IPS-18a (cell line): Measurements from ENCODE around the gene LAP3.

ENCODE experiments used
- H3K27ac ChIP-seq: one replicate; pipeline ENCODE4 v1.5.1; 2013; ENCODE audit warnings: low read length
- H3K27me3 ChIP-seq: one replicate; pipeline ENCODE4 v1.6.1; 2013; ENCODE audit warnings: mild to moderate bottlenecking, low read length; ENCODE audit not compliant: control insufficient read depth, insufficient read depth
- H3K36me3 ChIP-seq: one replicate; pipeline ENCODE4 v1.6.1; 2013; ENCODE audit warnings: low read depth, low read length; ENCODE audit not compliant: control insufficient read depth
- H3K4me1 ChIP-seq: one replicate; pipeline ENCODE4 v1.6.1; 2013; ENCODE audit warnings: low read depth, low read length; ENCODE audit not compliant: control insufficient read depth
- H3K4me3 ChIP-seq: one replicate; pipeline ENCODE4 v1.5.1; 2013; ENCODE audit warnings: low read length
- H3K9ac ChIP-seq: one replicate; pipeline ENCODE4 v1.6.1; 2013; ENCODE audit warnings: mild to moderate bottlenecking, low read length, moderate library complexity
- H3K9me3 ChIP-seq: one replicate; pipeline ENCODE4 v1.6.1; 2013; ENCODE audit warnings: low read depth, low read length; ENCODE audit not compliant: control insufficient read depth

Gene LAP3

GRCh38 chr4:17595471-17596005, 18.5 kb downstream of the LAP3 start:
- Histone ChIP-seq H3K4me1 (no peaks in the 10 kb centered on the region), H3K9me3 (no peaks in the 10 kb centered on the region), H3K4me3 (no peak overlapping the region), H3K27me3 (no peaks in the 10 kb centered on the region), H3K9ac (no peak overlapping the region), H3K27ac (no peak overlapping the region), H3K36me3 (peaks cover 20% of the 10 kb centered on the region)

- H3K27ac ChIP-seq = no peak overlapping the region
- no peaks in the 10 kb centered on the region for H3K4me1 ChIP-seq
- no peak overlapping the region for H3K4me3 ChIP-seq
- H3K27me3 ChIP-seq = no peaks in the 10 kb centered on the region
- H3K9ac ChIP-seq = no peak overlapping the region
- H3K36me3 ChIP-seq = peaks cover 29% of the 10 kb centered on the region
- H3K9me3 ChIP-seq = no peaks in the 10 kb centered on the region
Observed at GRCh38 chr4:17597517-17597916, 20.5 kb downstream of the LAP3 start.

- no peak overlapping the region for H3K4me3 ChIP-seq
- no peaks in the 10 kb centered on the region for H3K9me3 ChIP-seq
- H3K27ac ChIP-seq = no peak overlapping the region
- H3K4me1 ChIP-seq = no peaks in the 10 kb centered on the region
- no peak overlapping the region for H3K9ac ChIP-seq
- H3K27me3 ChIP-seq = no peaks in the 10 kb centered on the region
- peaks cover 29% of the 10 kb centered on the region for H3K36me3 ChIP-seq
Observed at GRCh38 chr4:17599826-17600225, 22.8 kb downstream of the LAP3 start.

- Histone ChIP-seq H3K27ac (no peak overlapping the region), H3K4me3 (no peak overlapping the region), H3K9me3 (no peaks in the 10 kb centered on the region), H3K27me3 (no peaks in the 10 kb centered on the region), H3K36me3 (peaks cover 43% of the 10 kb centered on the region), H3K4me1 (no peaks in the 10 kb centered on the region), H3K9ac (no peak overlapping the region)
Observed at GRCh38 chr4:17605236-17605635, 28.2 kb downstream of the LAP3 start.

GRCh38 chr4:17613761-17614415, 36.9 kb downstream of the LAP3 start:
- no peaks in the 10 kb centered on the region for H3K9me3 ChIP-seq
- H3K9ac ChIP-seq = peak overlapping the region; percentile 98
- no peaks in the 10 kb centered on the region for H3K27me3 ChIP-seq
- H3K36me3 ChIP-seq = peaks cover 14% of the 10 kb centered on the region
- H3K4me3 ChIP-seq = peak overlapping the region; percentile 88
- no peaks in the 10 kb centered on the region for H3K4me1 ChIP-seq
- H3K27ac ChIP-seq = no peak overlapping the region

- H3K36me3 ChIP-seq = peaks cover 14% of the 10 kb centered on the region
- H3K4me3 ChIP-seq = peak within 1 kb of the TSS; percentile 88
- peak within 1 kb of the TSS; percentile 98 for H3K9ac ChIP-seq
- no peaks in the 10 kb centered on the region for H3K4me1 ChIP-seq
- H3K27me3 ChIP-seq = no peaks in the 10 kb centered on the region
- no peaks in the 10 kb centered on the region for H3K9me3 ChIP-seq
- H3K27ac ChIP-seq = peak within 1 kb of the TSS; percentile 97
Observed at GRCh38 chr4:17614416-17615299, 37.7 kb downstream of the LAP3 start, which contains the start of gene MED28. Gene MED28 (plus strand): TSS chr4:17614641. CDS start chr4:17614655, 14 bp downstream.

GRCh38 chr4:17616283-17616682, 39.3 kb downstream of the LAP3 start:
- Histone ChIP-seq H3K9ac (no peak overlapping the region), H3K4me1 (no peaks in the 10 kb centered on the region), H3K27me3 (no peaks in the 10 kb centered on the region), H3K9me3 (no peaks in the 10 kb centered on the region), H3K36me3 (peaks cover 29% of the 10 kb centered on the region), H3K4me3 (no peak overlapping the region), H3K27ac (no peak overlapping the region)

- H3K4me1 ChIP-seq = no peaks in the 10 kb centered on the region
- H3K27ac ChIP-seq = no peak overlapping the region
- no peaks in the 10 kb centered on the region for H3K9me3 ChIP-seq
- H3K9ac ChIP-seq = no peak overlapping the region
- H3K27me3 ChIP-seq = no peaks in the 10 kb centered on the region
- H3K36me3 ChIP-seq = peaks cover 55% of the 10 kb centered on the region
- H3K4me3 ChIP-seq = no peak overlapping the region
Observed at GRCh38 chr4:17618926-17619325, 41.9 kb downstream of the LAP3 start.

GRCh38 chr4:17619416-17620105, 42.6 kb downstream of the LAP3 start:
- Histone ChIP-seq H3K36me3 (peaks cover 61% of the 10 kb centered on the region), H3K27me3 (no peaks in the 10 kb centered on the region), H3K4me1 (no peaks in the 10 kb centered on the region), H3K9ac (no peak overlapping the region), H3K9me3 (no peaks in the 10 kb centered on the region), H3K27ac (no peak overlapping the region), H3K4me3 (no peak overlapping the region)

- Histone ChIP-seq H3K4me3 (no peak overlapping the region), H3K9ac (no peak overlapping the region), H3K9me3 (no peaks in the 10 kb centered on the region), H3K27ac (no peak overlapping the region), H3K36me3 (peaks cover 86% of the 10 kb centered on the region), H3K27me3 (no peaks in the 10 kb centered on the region), H3K4me1 (no peaks in the 10 kb centered on the region)
Observed at GRCh38 chr4:17623451-17624001, 46.5 kb downstream of the LAP3 start.

GRCh38 chr4:17624821-17625220, 47.8 kb downstream of the LAP3 start:
- H3K36me3 ChIP-seq = peaks cover 97% of the 10 kb centered on the region
- no peaks in the 10 kb centered on the region for H3K4me1 ChIP-seq
- H3K4me3 ChIP-seq = no peak overlapping the region
- no peak overlapping the region for H3K27ac ChIP-seq
- H3K9me3 ChIP-seq = no peaks in the 10 kb centered on the region
- H3K9ac ChIP-seq = no peak overlapping the region
- no peaks in the 10 kb centered on the region for H3K27me3 ChIP-seq
